SK-N-SH treated with all-trans-retinoic acid at 6 μM for 48 hours (cell line): ENCODE measurements around the gene RHOC.

Experiments used
- ARNTL ChIP-seq: fragments of 450-650 bp; formaldehyde crosslinking; IDR thresholded peaks from 2 replicates; pipeline ENCODE4 v1.5.0; 2020; ENCODE audit warnings: low read depth, mild to moderate bottlenecking, moderate library complexity, borderline replicate concordance
- BACH2 ChIP-seq: fragments of 250-450 bp; sonication (Bioruptor Pico); IDR thresholded peaks from 2 replicates; pipeline ENCODE4 v1.9.0; 2021; ENCODE audit warnings: mild to moderate bottlenecking, borderline replicate concordance
- CREB5 ChIP-seq: fragments of 250-450 bp; sonication (Bioruptor Pico); IDR thresholded peaks from 2 replicates; pipeline ENCODE4 v1.5.1; 2020; ENCODE audit warnings: low read depth, mild to moderate bottlenecking, moderate library complexity
- CSRNP3 ChIP-seq: fragments of 250-450 bp; sonication (Bioruptor Pico); IDR thresholded peaks from 2 replicates; pipeline ENCODE4 v1.5.1; 2021; ENCODE audit warnings: mild to moderate bottlenecking, moderate library complexity
- OSR1 ChIP-seq: fragments of 250-450 bp; sonication (Bioruptor Pico); IDR thresholded peaks from 2 replicates; pipeline ENCODE4 v1.8.0; 2022; ENCODE audit warnings: moderate library complexity, mild to moderate bottlenecking, inconsistent platforms
- PATZ1 ChIP-seq: fragments of 250-450 bp; sonication (Bioruptor Pico); IDR thresholded peaks from 2 replicates; pipeline ENCODE4 v1.8.0; 2020; ENCODE audit warnings: mild to moderate bottlenecking, moderate library complexity, borderline replicate concordance
- RARB ChIP-seq: fragments of 250-450 bp; sonication (Bioruptor Pico); IDR thresholded peaks from 2 replicates; pipeline ENCODE4 v1.8.0; 2021; ENCODE audit warnings: mild to moderate bottlenecking, moderate library complexity
- SNAI2 ChIP-seq: fragments of 250-450 bp; sonication (Bioruptor Pico); IDR thresholded peaks from 2 replicates; pipeline ENCODE4 v1.5.0; 2020; ENCODE audit warnings: mild to moderate bottlenecking, moderate library complexity
- TCF4 ChIP-seq: fragments of 250-450 bp; sonication (Bioruptor Pico); IDR thresholded peaks from 2 replicates; pipeline ENCODE4 v1.8.0; 2021; ENCODE audit warnings: mild to moderate bottlenecking, moderate library complexity, borderline replicate concordance
- TOX ChIP-seq: fragments of 250-450 bp; sonication (Bioruptor Pico); IDR thresholded peaks from 2 replicates; pipeline ENCODE4 v1.8.0; 2021; ENCODE audit warnings: mild to moderate bottlenecking, moderate library complexity, borderline replicate concordance
- ZFP3 ChIP-seq: fragments of 250-450 bp; sonication (Bioruptor Pico); IDR thresholded peaks from 2 replicates; pipeline ENCODE4 v1.5.0; 2020; ENCODE audit warnings: mild to moderate bottlenecking, moderate library complexity
- ZFP30 ChIP-seq: fragments of 450-650 bp; formaldehyde crosslinking; IDR thresholded peaks from 2 replicates; pipeline ENCODE4 v1.5.0; 2022; ENCODE audit warnings: mild to moderate bottlenecking, moderate library complexity

- TF ChIP-seq PATZ1 (no peak), CSRNP3 (CRISPR knock-in tag) (no peak), RARB (CRISPR knock-in tag) (no peak), CREB5 (CRISPR knock-in tag) (no peak), TOX (no peak), SNAI2 (CRISPR knock-in tag) (no peak), TCF4 (CRISPR knock-in tag) (no peak), ZFP30 (CRISPR knock-in tag) (no peak), ARNTL (CRISPR knock-in tag) (no peak), ZFP3 (CRISPR knock-in tag) (no peak), BACH2 (no peak), OSR1 (CRISPR knock-in tag) (no peak)
Observed at GRCh38 chr1:112688781-112689193, 18.1 kb downstream of the RHOC start.
